ENCODE results near the gene SLC26A9.
"Not testable (repeated sequence)": the region's sequence is repeated elsewhere in the genome, so short reads cannot be mapped to it uniquely, and the experiment has no call there.

Gene SLC26A9

GRCh38 chr1:205889006-205889405, 54.2 kb downstream of the SLC26A9 start:
- not testable (repeated sequence) for DNase-seq

- no peak for DNase-seq
Observed at GRCh38 chr1:205883792-205884191, 59.5 kb downstream of the SLC26A9 start.

DNA sequence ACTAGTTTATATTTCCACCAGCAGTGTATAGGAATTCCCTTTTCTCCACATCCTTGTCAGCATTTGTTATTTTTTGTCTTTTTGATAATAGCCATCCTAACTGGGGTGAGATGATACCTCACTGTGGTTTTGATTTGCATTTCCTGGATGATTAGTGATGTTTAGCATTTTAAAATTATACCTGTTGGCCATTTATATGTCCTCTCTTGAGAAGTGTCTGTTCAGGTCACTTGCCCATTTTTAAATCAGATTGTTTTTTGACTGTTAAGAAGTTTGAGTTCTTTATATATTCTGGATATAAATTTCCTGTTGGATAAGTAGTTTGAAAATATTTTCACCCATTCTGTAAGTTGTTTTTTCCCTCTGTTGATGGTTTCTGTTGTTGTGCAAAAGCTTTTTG, 62.3 kb downstream of the SLC26A9 start:
- DNase-seq: no peak

DNA sequence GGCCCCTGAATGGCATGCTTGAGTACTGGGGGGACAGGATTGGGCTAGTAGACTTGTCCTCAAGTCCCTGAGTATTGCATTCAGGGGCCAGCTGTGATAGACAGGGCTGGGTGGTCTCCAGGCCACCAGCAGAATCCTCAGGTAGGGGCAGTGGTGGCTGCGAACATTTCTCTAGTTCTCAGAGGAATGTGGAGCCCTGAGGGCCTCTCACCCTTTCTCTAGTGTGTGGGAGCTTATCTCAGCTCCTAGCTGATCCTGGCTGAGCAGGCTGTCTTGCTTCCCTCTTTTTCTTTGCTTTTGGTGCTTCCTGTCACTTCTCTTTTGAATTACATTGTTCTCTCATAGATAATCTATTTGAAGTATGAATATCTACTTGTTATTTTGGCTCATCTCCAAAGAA, 63.3 kb downstream of the SLC26A9 start:
- DNase-seq: no peak

GRCh38 chr1:205878026-205878425, 65.2 kb downstream of the SLC26A9 start:
- no peak for DNase-seq

DNA sequence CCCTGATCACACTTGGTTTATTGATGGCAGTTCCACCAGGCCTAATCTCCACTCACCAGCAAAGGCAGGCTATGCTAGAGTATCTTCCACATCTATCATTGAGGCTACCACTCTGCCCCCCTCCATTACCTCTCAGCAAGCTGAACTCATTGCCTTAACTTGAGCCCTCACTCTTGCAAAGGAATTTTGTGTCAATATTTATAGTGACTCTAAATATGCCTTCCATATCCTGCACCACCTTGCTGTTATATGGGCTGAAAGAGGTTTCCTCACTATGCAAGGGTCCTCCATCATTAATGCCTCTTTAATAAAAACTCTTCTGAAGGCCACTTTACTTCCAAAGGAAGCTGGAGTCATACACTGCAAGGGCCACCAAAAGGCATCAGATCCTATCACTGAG, 70.1 kb downstream of the SLC26A9 start:
- DNase-seq: not testable (repeated sequence)

GRCh38 chr1:205870236-205870635, 73.0 kb downstream of the SLC26A9 start:
- DNase-seq: no peak
